OCI-LY7 (cell line): ENCODE data around the gene SERPINB5.

ENCODE experiments used
- EZH2phosphoT487 ChIP-seq: fragments of 200-600 bp; sonication (generic); IDR thresholded peaks from 2 replicates; pipeline ENCODE4 v1.6.1; 2018; ENCODE audit warnings: low read depth, borderline replicate concordance, mild to moderate bottlenecking, mixed run types, antibody characterized with exemption, low read length, moderate library complexity, mixed read lengths
- TF ChIP-seq, protein P1 (sequence below): fragments of 200-600 bp; sonication (generic); conservative IDR thresholded peaks from 2 replicates; pipeline ENCODE4 v1.5.1; 2014; ENCODE audit warnings: mild to moderate bottlenecking, antibody characterized with exemption, low read length, moderate library complexity, mixed read lengths

DNA sequence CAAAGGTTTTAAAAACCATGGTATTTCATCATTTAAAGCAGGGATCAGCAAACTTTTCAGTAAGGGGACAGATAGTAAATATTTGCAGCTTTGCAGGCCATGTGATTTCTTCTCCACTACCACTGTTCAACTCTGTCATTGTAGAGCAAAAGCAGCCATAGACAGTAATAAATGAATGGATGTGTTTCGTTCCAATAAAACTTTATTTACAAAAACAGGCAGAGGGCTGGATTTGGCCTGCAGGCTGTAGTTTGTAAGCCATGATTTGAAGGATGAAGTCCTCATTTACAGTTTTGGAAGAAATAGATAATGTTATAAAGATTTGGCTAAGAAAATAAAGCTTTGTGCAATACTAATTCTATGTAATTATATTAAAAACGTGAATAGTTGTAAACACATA lies 67.3 kb downstream of the SERPINB5 start:
- TF ChIP-seq, protein P1, sequence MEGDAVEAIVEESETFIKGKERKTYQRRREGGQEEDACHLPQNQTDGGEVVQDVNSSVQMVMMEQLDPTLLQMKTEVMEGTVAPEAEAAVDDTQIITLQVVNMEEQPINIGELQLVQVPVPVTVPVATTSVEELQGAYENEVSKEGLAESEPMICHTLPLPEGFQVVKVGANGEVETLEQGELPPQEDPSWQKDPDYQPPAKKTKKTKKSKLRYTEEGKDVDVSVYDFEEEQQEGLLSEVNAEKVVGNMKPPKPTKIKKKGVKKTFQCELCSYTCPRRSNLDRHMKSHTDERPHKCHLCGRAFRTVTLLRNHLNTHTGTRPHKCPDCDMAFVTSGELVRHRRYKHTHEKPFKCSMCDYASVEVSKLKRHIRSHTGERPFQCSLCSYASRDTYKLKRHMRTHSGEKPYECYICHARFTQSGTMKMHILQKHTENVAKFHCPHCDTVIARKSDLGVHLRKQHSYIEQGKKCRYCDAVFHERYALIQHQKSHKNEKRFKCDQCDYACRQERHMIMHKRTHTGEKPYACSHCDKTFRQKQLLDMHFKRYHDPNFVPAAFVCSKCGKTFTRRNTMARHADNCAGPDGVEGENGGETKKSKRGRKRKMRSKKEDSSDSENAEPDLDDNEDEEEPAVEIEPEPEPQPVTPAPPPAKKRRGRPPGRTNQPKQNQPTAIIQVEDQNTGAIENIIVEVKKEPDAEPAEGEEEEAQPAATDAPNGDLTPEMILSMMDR = no peak
- no peak for TF ChIP-seq EZH2phosphoT487
